NOMO-1 (cell line): Measurements from ENCODE around the gene CCNA2.

Experiments used
- DNase-seq, 2 experiments: peaks; one replicate each; lab custom pipeline; 2025; ENCODE audit not compliant: unreplicated experiment in 2 of 2; lab: John Stamatoyannopoulos, UW

Gene CCNA2

GRCh38 chr4:121823505-121824170, at the start of gene CCNA2:
Gene CCNA2 (minus strand): TSS chr4:121823883. CDS start chr4:121823628, 255 bp downstream.
- peak; percentile 95 to 97 for DNase-seq

GRCh38 chr4:121869841-121870822, 46.4 kb upstream of the CCNA2 start, which contains the start of gene BBS7:
Gene BBS7 (minus strand): TSS chr4:121870474. CDS start chr4:121870313, 161 bp downstream.
- peak; percentile 90 to 93 for DNase-seq

GRCh38 chr4:121863799-121864198, 40.1 kb upstream of the CCNA2 start:
- no peak for DNase-seq

- no peak for DNase-seq
Measured at GRCh38 chr4:121861426-121861825, 37.7 kb upstream of the CCNA2 start.

GRCh38 chr4:121860121-121860520, 36.4 kb upstream of the CCNA2 start:
- DNase-seq = no peak

GRCh38 chr4:121851354-121851753, 27.7 kb upstream of the CCNA2 start:
- DNase-seq = no peak

- no peak for DNase-seq
Measured at GRCh38 chr4:121846662-121847061, 23.0 kb upstream of the CCNA2 start.

- DNase-seq = no peak
Measured at GRCh38 chr4:121842862-121843261, 19.2 kb upstream of the CCNA2 start.

GRCh38 chr4:121838136-121838535, 14.5 kb upstream of the CCNA2 start:
- DNase-seq = peak in 1 of 2 experiments; percentile 41

GRCh38 chr4:121829511-121829910, 5.8 kb upstream of the CCNA2 start:
- no peak for DNase-seq

GRCh38 chr4:121827853-121828252, 4.2 kb upstream of the CCNA2 start:
- no peak for DNase-seq

- DNase-seq = no peak
Measured at GRCh38 chr4:121824950-121825349, 1.3 kb upstream of the CCNA2 start.

- DNase-seq = no peak
Measured at GRCh38 chr4:121824171-121824527, 466 bp upstream of the CCNA2 start.

- DNase-seq = peak; percentile 55 to 64
Measured at GRCh38 chr4:121822796-121823504, 733 bp downstream of the CCNA2 start.

GRCh38 chr4:121822047-121822446, 1.6 kb downstream of the CCNA2 start:
- no peak for DNase-seq

GRCh38 chr4:121819216-121819965, 4.3 kb downstream of the CCNA2 start:
- DNase-seq = no peak

GRCh38 chr4:121818215-121818614, 5.5 kb downstream of the CCNA2 start:
- DNase-seq = no peak

GRCh38 chr4:121817701-121818100, 6.0 kb downstream of the CCNA2 start:
- DNase-seq = no peak

- no peak for DNase-seq
Measured at GRCh38 chr4:121817006-121817405, 6.7 kb downstream of the CCNA2 start.

- DNase-seq = no peak
Measured at GRCh38 chr4:121814756-121815155, 8.9 kb downstream of the CCNA2 start.
